ENCODE measurements around the gene RIOK2. TPM values are rescaled to one million over a fixed set of nuclear protein-coding genes. Genes with fewer than 3 reads are reported as not detected.

RIOK2 gene
- total and polyA plus RNA-seq, 2 of the 8 experiments (the other 6 are each of a cell fraction or from before 2014, with no cell fraction given) = 5.4 to 35.0 TPM

DNA sequence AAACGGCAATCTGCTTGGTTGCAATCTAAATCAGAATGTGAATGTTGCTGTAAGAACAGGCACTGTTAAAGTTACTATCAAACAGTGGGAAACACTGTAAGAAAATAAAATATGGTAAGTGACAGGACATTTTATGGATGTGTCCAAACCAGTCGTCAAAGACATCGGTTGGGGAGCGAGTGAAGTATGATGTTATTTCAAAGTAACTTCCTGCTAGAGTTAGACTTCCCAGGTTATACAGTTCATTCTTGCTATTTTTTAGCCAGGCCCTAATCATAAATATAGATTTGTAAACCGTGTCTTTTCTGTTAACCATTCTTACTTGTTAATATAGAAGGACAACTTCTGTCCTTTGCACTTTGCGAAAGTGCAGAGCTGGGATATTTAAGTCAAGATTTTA, 70.8 kb downstream of the RIOK2 start:
- Histone ChIP-seq H4K91ac (replicated peaks; ENCODE audit: insufficient read length, low read length) (no peak overlapping the region), H3K79me1 (ENCODE audit: low read depth, low read length) (no peaks in the 10 kb centered on the region), H3K4me3 (ENCODE audit: extremely low read depth in 1 of 4, insufficient read depth in 2 of 4, low read depth in 3 of 4, low read length in 4 of 4) (no peak overlapping the region), H2BK120ac (replicated peaks; ENCODE audit: low read depth, low read length) (no peak overlapping the region), H3K9ac (replicated peaks in 1 of 4; ENCODE audit: extremely low read depth in 1 of 4, low read depth in 3 of 4, low read length in 3 of 4) (no peak overlapping the region), H3K27ac (ENCODE audit: low read depth, low read length) (no peak overlapping the region), H4K20me1 (replicated peaks in 1 of 2; ENCODE audit: control insufficient read depth in 1 of 2, insufficient read depth in 2 of 2, low read length in 2 of 2) (no peaks in the 10 kb centered on the region), H3K79me2 (ENCODE audit: control insufficient read depth in 1 of 2, insufficient read depth in 2 of 2, low read length in 2 of 2) (no peaks in the 10 kb centered on the region), H2BK20ac (ENCODE audit: low read length) (no peak overlapping the region), H3K27me3 (replicated peaks in 1 of 4; ENCODE audit: control insufficient read depth in 3 of 4, extremely low read depth in 1 of 4, insufficient read depth in 3 of 4, low read length in 3 of 4) (no peaks in the 10 kb centered on the region), H3K36me3 (ENCODE audit: control insufficient read depth in 2 of 4, insufficient read depth in 4 of 4, low read length in 3 of 4) (no peaks in the 10 kb centered on the region), H2AFZ (ENCODE audit: low read length) (no peak overlapping the region), H4K5ac (ENCODE audit: insufficient read length, low read depth, low read length) (no peak overlapping the region), H4K8ac (ENCODE audit: extremely low read depth, insufficient read depth, low read length) (no peak overlapping the region), H3K56ac (replicated peaks; ENCODE audit: insufficient read length, low read depth, low read length) (no peak overlapping the region), H2BK15ac (ENCODE audit: low read length) (no peak overlapping the region), H2BK12ac (ENCODE audit: low read depth, low read length) (no peak overlapping the region), H3K23ac (ENCODE audit: insufficient read length) (no peak overlapping the region), H2AK5ac (ENCODE audit: low read depth, low read length) (no peak overlapping the region), H3K14ac (ENCODE audit: insufficient read length) (no peak overlapping the region), H3K4me1 (replicated peaks in 1 of 4; ENCODE audit: control insufficient read depth in 3 of 4, insufficient read depth in 4 of 4, low read length in 3 of 4) (peaks cover 0 to 2% (median 0%) of the 10 kb centered on the region in 4 experiments; a peak in 1 of 7 replicates), H3K23me2 (ENCODE audit: low read depth, low read length) (no peaks in the 10 kb centered on the region), H3K9me3 (ENCODE audit: insufficient read depth in 2 of 2, low read depth in 1 of 2, low read length in 1 of 2) (no peaks in the 10 kb centered on the region), H2BK5ac (ENCODE audit: low read depth, low read length) (no peak overlapping the region), H3K4me2 (ENCODE audit: insufficient read depth in 1 of 2, low read depth in 2 of 2, low read length in 2 of 2) (no peak overlapping the region), H3K4ac (replicated peaks; ENCODE audit: insufficient read length, low read depth, low read length) (no peak overlapping the region), H3K18ac (ENCODE audit: extremely low read depth, low read length) (no peak overlapping the region)
- WGBS, 2 experiments (ENCODE audit: extremely low coverage in 1 of 2, insufficient coverage in 1 of 2, insufficient read length in 1 of 2, insufficient replicate concordance in 2 of 2, low coverage in 1 of 2, low lambda C conversion rate in 2 of 2, missing lambda C conversion rate in 1 of 2) = 88% methylated on average over 6 of the region's 6 CpGs; no CpG with 5 or more reads in 1 of the 2 experiments
- TF ChIP-seq ZNF274 (IDR thresholded peaks at IDR 0.05; ENCODE audit: borderline replicate concordance, extremely low read depth, low read length) = no peak
- no peak for TF ChIP-seq HDAC6 (IDR thresholded peaks at IDR 0.05; ENCODE audit: low read depth, low read length)
- no peak for TF ChIP-seq SP1 (IDR thresholded peaks at IDR 0.05; ENCODE audit: low read depth, low read length)
- TF ChIP-seq JUND (IDR thresholded peaks at IDR 0.05; ENCODE audit: low read length) = no peak
- no peak for TF ChIP-seq NANOG (IDR thresholded peaks at IDR 0.05; ENCODE audit: insufficient read depth, low read depth, low read length, poor library complexity, severe bottlenecking)
- TF ChIP-seq TAF7 (optimal IDR thresholded peaks at IDR 0.05; ENCODE audit: borderline replicate concordance, low read depth, low read length) = no peak
- no peak for TF ChIP-seq RBBP5 (IDR thresholded peaks at IDR 0.05; ENCODE audit: borderline replicate concordance, low read depth, low read length)
- no peak for TF ChIP-seq CBX5 (IDR thresholded peaks at IDR 0.05; ENCODE audit: low read depth, low read length)
- no peak for TF ChIP-seq MAFK (IDR thresholded peaks at IDR 0.05; ENCODE audit: low read depth, low read length)
- TF ChIP-seq SP2 (IDR thresholded peaks at IDR 0.05; ENCODE audit: low read length) = no peak
- no peak for TF ChIP-seq CEBPB (IDR thresholded peaks at IDR 0.05; ENCODE audit: low read depth, low read length)
- no peak for TF ChIP-seq TCF12 (IDR thresholded peaks at IDR 0.05; ENCODE audit: low read depth, low read length)
- no peak for DNase-seq (ENCODE audit: low read depth in 1 of 2, low spot score in 2 of 2)
- ChIA-PET POLR2A (ENCODE audit: partially characterized antibody) (interaction anchor here (0.6 kb wide), 1 partner anchor 470 kb away, joined by 3 read pairs; no protein-coding TSS in a partner anchor), CTCF (ENCODE audit: partially characterized antibody) (interaction anchor here (0.6 kb wide), 1 partner anchor 188 kb away, joined by 6 read pairs; no protein-coding TSS in a partner anchor)
- FAIRE-seq = no peak
